Uterus (tissue), 4 donors: ENCODE results near the gene DLG4. TPM values are rescaled to one million over a fixed set of nuclear protein-coding genes. Genes with fewer than 3 reads are reported as not detected.

Experiments used
- DNase-seq, 2 donors: peaks; one replicate each; pipeline ENCODE4 v3.0.0-alpha.2; 2019 to 2020
- H3K27ac ChIP-seq, 2 donors: fragments of 200-600 bp; sonication (generic); 1 replicate in 1 of 2; 2 replicates in 1 of 2; pipeline ENCODE4 v1.5.1; 2016 to 2018
- H3K27me3 ChIP-seq, 2 donors: fragments of 200-600 bp; sonication (generic); one replicate each; pipeline ENCODE4 v1.5.1; 2018 to 2019; ENCODE audit warnings: control low read depth in 1 of 2
- H3K36me3 ChIP-seq, 2 donors: fragments of 200-600 bp; sonication (generic); one replicate each; pipeline ENCODE4 v1.5.1; 2019; ENCODE audit warnings: control low read depth in 1 of 2
- H3K4me1 ChIP-seq, 2 donors: fragments of 200-600 bp; sonication (generic); one replicate each; pipeline ENCODE4 v1.5.1; 2018 to 2019; ENCODE audit warnings: control low read depth in 1 of 2
- H3K4me3 ChIP-seq, 2 donors: fragments of 200-600 bp; sonication (generic); 1 replicate in 1 of 2; 2 replicates in 1 of 2; pipeline ENCODE4 v1.5.1; 2018 to 2019; ENCODE audit warnings: mild to moderate bottlenecking in 1 of 2
- H3K9me3 ChIP-seq, 2 donors: fragments of 200-600 bp; sonication (generic); one replicate each; pipeline ENCODE4 v1.5.1; 2019; ENCODE audit warnings: control low read depth in 1 of 2
- POLR2A ChIP-seq, 2 donors: fragments of 450-650 bp; IDR thresholded peaks; one replicate each; pipeline ENCODE4 v1.6.1; 2016; ENCODE audit warnings: antibody characterized with exemption in 2 of 2, mild to moderate bottlenecking in 1 of 2, moderate library complexity in 1 of 2
- intact Hi-C: fragments of 100-400 bp; cut with DNase I; formaldehyde crosslinking; loops from one replicate; pipeline ENCODE4 v1.15.1; 2023; ENCODE audit warnings: low total_unique reads
- total RNA-seq, 4 donors: library from RNA; depleted of rRNA in 3 of 4; stranded (reverse); fragments of >200 nt in 3 of 4; gene quantifications; one replicate each; pipeline versions ENCODE4 v1.1.0 to v1.2.4, GENCODE V29; 2014 to 2023
- TF ChIP-seq, protein P1 (sequence below), 4 experiments: fragments of 200-600 bp in 2 of 4; fragments of 450-650 bp in 2 of 4; sonication (generic) in 2 of 4; IDR thresholded peaks; one replicate each; pipeline ENCODE4 v1.5.1; 2016 to 2019; ENCODE audit warnings: antibody characterized with exemption in 4 of 4, mild to moderate bottlenecking in 2 of 4, moderate library complexity in 1 of 4
- donor health status: DM: yes; HTN: yes; CAD: no.

The DLG4 gene
- total RNA-seq, 4 donors from 2014 or later = 22.8 to 64.0 (median 48.4) TPM

GRCh38 chr17:7238420-7239090 lies 18.9 kb upstream of the DLG4 start:
- Histone ChIP-seq H3K9me3 (no peaks in the 10 kb centered on the region), H3K36me3 (no peaks in the 10 kb centered on the region), H3K4me3 (peak overlapping the region; percentile 86 to 100), H3K27ac (peak overlapping the region; percentile 94 to 96), H3K4me1 (peaks cover 9 to 14% of the 10 kb centered on the region in 2 donors), H3K27me3 (no peaks in the 10 kb centered on the region)
- intact Hi-C loops = no loop called here
- no peak for DNase-seq
- TF ChIP-seq, protein P1, sequence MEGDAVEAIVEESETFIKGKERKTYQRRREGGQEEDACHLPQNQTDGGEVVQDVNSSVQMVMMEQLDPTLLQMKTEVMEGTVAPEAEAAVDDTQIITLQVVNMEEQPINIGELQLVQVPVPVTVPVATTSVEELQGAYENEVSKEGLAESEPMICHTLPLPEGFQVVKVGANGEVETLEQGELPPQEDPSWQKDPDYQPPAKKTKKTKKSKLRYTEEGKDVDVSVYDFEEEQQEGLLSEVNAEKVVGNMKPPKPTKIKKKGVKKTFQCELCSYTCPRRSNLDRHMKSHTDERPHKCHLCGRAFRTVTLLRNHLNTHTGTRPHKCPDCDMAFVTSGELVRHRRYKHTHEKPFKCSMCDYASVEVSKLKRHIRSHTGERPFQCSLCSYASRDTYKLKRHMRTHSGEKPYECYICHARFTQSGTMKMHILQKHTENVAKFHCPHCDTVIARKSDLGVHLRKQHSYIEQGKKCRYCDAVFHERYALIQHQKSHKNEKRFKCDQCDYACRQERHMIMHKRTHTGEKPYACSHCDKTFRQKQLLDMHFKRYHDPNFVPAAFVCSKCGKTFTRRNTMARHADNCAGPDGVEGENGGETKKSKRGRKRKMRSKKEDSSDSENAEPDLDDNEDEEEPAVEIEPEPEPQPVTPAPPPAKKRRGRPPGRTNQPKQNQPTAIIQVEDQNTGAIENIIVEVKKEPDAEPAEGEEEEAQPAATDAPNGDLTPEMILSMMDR (IDR thresholded peaks at IDR 0.05) = no peak
- no peak for TF ChIP-seq POLR2A (IDR thresholded peaks at IDR 0.05)

DNA sequence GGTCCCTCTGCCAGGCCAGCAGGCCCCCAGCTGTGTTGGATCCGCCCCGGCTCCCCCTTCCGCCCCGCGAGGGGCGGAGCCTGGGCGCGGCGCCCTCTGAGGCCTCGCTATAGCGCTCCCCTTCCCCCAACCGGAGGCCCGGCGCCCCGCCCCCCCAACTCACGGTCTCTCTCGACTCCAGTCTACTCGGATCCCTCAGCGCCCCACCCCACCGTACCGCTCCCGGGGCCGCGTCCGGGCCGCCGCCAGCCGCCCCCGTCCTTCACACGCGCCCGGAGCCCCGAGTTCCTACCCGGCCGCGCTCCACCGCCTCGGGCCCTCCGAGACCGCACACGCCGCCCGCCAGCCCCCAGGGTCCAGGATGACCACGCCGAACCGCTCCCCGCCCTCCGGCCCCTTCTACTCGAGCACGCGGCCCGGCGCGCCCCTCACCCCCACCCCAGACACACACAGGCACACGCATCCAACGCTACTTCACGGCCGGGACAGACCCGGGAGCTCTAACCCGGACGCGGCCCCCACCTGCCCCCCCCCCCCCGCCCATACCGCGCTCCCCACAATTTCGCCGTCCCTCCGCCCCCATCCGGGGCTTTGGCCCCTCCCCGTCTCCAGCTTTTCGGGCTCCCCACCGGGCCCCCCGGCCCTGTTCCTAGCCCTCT lies 18.3 kb upstream of the DLG4 start:
- H3K4me3 ChIP-seq = peak overlapping the region; percentile 86 to 100
- intact Hi-C loops = no loop called here

GRCh38 chr17:7237266-7237760 lies 17.7 kb upstream of the DLG4 start:
- Histone ChIP-seq H3K27me3 (no peaks in the 10 kb centered on the region), H3K4me3 (peak overlapping the region; percentile 86 to 100), H3K27ac (peak overlapping the region; percentile 94 to 96), H3K36me3 (no peaks in the 10 kb centered on the region), H3K9me3 (no peaks in the 10 kb centered on the region), H3K4me1 (peaks cover 12 to 14% of the 10 kb centered on the region in 2 donors)
- DNase-seq = no peak
- TF ChIP-seq, protein P1 (IDR thresholded peaks at IDR 0.05) = no peak
- TF ChIP-seq POLR2A (IDR thresholded peaks at IDR 0.05) = no peak
- intact Hi-C loops = no loop called here

More for the DNA sequence above, 18.3 kb upstream of the DLG4 start:
- Histone ChIP-seq H3K27ac (peak overlapping the region; percentile 94 to 96), H3K4me1 (peaks cover 9 to 14% of the 10 kb centered on the region in 2 donors), H3K27me3 (no peaks in the 10 kb centered on the region), H3K36me3 (no peaks in the 10 kb centered on the region), H3K9me3 (no peaks in the 10 kb centered on the region)
- no peak for TF ChIP-seq POLR2A (IDR thresholded peaks at IDR 0.05)
- TF ChIP-seq, protein P1 (IDR thresholded peaks at IDR 0.05) = no peak
- DNase-seq = peak; percentile 79 to 85

DNA sequence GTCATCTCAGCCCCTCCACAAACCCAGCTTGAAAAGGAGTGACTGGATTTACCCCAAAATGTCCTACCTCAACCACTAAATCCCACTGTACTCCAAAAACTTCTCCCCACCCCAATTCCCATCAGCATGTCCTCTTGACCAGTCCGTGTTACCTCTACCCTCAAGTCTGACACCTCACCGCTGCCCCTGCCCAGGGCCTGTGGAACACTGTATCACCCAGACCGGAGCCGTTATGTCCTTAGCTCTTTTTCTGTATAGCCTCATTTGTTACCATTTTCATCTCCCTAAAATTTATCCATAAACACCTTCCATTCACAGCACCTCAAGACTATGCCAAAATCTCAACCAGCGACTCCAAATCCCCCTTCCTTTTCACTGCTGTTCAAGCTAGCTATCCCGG lies 17.2 kb upstream of the DLG4 start:
- Histone ChIP-seq H3K9me3 (no peaks in the 10 kb centered on the region), H3K36me3 (no peaks in the 10 kb centered on the region), H3K4me3 (no peak overlapping the region), H3K27me3 (no peaks in the 10 kb centered on the region), H3K27ac (peak overlapping the region; percentile 94 to 96), H3K4me1 (peaks cover 13 to 17% of the 10 kb centered on the region in 2 donors)
- intact Hi-C loops = no loop called here
- no peak for TF ChIP-seq POLR2A (IDR thresholded peaks at IDR 0.05)
- TF ChIP-seq, protein P1 (IDR thresholded peaks at IDR 0.05) = no peak
- DNase-seq = no peak
